Nephron progenitor cell (in vitro differentiated cells): Measurements from ENCODE around the gene ACAP3.

Experiments used
- DNase-seq: peaks from one replicate; pipeline ENCODE4 v3.0.0; 2021
- H3K27ac Mint-ChIP-seq: 2 replicates; pipeline ENCODE4 v1.8.0; 2021; ENCODE audit warnings: mild to moderate bottlenecking, moderate library complexity, mixed read lengths
- H3K27me3 Mint-ChIP-seq: 2 replicates; pipeline ENCODE4 v1.8.0; 2021; ENCODE audit warnings: mild to moderate bottlenecking, low read depth, mixed read lengths; ENCODE audit not compliant: poor library complexity
- H3K36me3 Mint-ChIP-seq: 2 replicates; pipeline ENCODE4 v1.8.0; 2021; ENCODE audit warnings: low read depth, mixed read lengths
- H3K4me1 Mint-ChIP-seq: 2 replicates; pipeline ENCODE4 v1.8.0; 2021; ENCODE audit warnings: mixed read lengths
- H3K4me3 Mint-ChIP-seq: 2 replicates; pipeline ENCODE4 v1.8.0; 2021; ENCODE audit warnings: mild to moderate bottlenecking, moderate library complexity, mixed read lengths
- H3K9me3 Mint-ChIP-seq: 2 replicates; pipeline ENCODE4 v1.8.0; 2021; ENCODE audit warnings: mild to moderate bottlenecking, moderate library complexity, mixed read lengths
- TF ChIP-seq, protein P1 (sequence below): fragments of 200-600 bp; sonication (generic); IDR thresholded peaks from 2 replicates; pipeline ENCODE4 v1.5.0; 2021; ENCODE audit warnings: antibody characterized with exemption

ACAP3 gene

DNA sequence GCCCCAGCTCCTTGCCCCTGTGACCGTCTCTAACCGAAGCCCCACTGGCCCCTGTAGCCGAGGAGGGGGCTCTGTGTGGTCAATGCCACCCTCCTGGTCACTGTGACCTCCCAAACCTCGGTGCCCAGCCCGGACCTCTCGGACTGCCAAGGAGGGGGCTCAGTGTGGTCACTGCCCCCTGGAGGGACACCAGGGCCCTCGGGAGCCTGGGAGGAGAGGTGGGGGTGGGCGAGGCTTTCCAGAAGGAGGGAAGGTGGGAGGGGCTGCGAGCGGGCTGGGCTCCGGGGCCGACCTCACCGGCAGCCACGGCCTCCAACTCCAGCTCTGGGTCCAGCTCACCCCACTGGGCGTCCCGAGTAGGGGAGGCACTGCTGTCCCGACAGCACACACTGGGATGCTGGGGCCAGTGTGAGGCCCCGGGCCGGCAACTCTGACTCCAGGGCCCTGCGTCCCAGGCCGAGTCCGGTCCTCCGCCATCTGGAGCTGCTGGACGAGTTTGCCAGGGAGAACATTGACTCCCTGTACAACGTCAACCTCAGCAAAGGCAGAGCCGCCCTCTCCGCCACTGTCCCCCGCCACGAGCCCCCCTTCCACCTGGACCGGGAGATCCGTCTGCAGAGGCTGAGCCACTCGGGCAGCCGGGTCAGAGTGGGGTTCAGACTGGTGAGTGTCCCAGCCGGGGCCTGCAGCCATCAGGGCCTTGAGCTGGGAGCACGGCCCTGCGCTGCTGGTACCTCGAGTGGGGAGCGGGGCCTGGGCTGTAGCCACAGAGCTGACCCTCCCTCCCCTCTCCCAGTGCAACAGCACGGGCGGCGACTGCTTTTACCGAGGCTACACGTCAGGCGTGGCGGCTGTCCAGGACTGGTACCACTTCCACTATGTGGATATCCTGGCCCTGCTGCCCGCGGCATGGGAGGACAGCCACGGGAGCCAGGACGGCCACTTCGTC, 21.1 kb downstream of the ACAP3 start:
- Mint-ChIP-seq H3K4me3 (no peak overlapping the region), H3K4me1 (peaks cover 14% of the 10 kb centered on the region), H3K9me3 (no peaks in the 10 kb centered on the region), H3K36me3 (no peaks in the 10 kb centered on the region), H3K27me3 (peaks cover 3% of the 10 kb centered on the region), H3K27ac (no peak overlapping the region)
- DNase-seq: no peak
- TF ChIP-seq, protein P1, sequence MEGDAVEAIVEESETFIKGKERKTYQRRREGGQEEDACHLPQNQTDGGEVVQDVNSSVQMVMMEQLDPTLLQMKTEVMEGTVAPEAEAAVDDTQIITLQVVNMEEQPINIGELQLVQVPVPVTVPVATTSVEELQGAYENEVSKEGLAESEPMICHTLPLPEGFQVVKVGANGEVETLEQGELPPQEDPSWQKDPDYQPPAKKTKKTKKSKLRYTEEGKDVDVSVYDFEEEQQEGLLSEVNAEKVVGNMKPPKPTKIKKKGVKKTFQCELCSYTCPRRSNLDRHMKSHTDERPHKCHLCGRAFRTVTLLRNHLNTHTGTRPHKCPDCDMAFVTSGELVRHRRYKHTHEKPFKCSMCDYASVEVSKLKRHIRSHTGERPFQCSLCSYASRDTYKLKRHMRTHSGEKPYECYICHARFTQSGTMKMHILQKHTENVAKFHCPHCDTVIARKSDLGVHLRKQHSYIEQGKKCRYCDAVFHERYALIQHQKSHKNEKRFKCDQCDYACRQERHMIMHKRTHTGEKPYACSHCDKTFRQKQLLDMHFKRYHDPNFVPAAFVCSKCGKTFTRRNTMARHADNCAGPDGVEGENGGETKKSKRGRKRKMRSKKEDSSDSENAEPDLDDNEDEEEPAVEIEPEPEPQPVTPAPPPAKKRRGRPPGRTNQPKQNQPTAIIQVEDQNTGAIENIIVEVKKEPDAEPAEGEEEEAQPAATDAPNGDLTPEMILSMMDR: no peak

DNA sequence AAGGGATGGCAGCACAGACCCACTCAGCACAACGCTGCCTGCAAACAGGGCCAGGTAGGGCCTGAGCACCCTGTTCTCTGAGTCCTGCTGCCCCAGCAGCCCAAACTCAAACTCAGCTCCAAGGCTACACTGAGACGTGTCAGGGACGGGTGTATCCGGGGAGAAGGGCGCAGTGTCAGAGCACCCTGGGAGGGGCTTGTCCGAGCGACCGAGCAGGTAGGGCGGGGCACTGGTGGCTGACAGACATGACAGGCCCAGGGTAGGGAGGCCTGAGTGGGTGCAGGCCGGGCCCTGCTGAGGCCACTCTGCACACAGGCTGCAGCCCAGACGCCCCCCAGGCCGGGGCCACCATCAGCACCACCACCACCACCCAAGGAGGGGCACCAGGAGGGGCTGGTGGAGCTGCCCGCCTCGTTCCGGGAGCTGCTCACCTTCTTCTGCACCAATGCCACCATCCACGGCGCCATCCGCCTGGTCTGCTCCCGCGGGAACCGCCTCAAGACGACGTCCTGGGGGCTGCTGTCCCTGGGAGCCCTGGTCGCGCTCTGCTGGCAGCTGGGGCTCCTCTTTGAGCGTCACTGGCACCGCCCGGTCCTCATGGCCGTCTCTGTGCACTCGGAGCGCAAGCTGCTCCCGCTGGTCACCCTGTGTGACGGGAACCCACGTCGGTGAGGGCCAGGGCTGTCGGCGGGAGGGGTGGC, 22.0 kb downstream of the ACAP3 start:
- Mint-ChIP-seq H3K36me3 (no peaks in the 10 kb centered on the region), H3K9me3 (no peaks in the 10 kb centered on the region), H3K27me3 (peaks cover 3% of the 10 kb centered on the region), H3K4me1 (peaks cover 14% of the 10 kb centered on the region), H3K4me3 (no peak overlapping the region), H3K27ac (no peak overlapping the region)
- TF ChIP-seq, protein P1: no peak
- no peak for DNase-seq

DNA sequence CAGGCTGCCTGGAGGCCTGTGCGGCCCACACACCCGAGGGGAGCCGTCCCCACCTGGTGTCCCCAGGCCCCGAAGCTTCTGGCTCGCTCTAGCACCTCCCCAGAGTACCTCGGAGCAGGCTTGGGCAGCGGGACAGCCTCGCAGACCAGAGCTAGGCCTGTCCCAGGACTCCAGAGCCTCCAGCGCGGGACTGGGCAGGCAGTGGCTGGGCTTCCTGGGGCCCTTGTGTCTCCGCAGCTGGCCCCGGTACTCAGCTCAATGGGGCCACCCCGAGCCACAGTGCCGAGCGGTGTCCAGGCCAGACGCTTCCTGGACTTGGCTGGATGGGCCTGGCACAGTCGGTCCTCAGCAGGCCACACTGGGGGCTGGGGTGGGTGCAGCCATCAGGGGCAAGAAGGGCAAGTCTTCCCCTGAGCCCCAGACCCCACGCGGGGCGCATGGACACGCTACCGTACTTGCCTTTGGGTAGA, 22.6 kb downstream of the ACAP3 start:
- H3K27ac Mint-ChIP-seq: no peak overlapping the region
- H3K9me3 Mint-ChIP-seq: no peaks in the 10 kb centered on the region
- H3K4me3 Mint-ChIP-seq: no peak overlapping the region

DNA sequence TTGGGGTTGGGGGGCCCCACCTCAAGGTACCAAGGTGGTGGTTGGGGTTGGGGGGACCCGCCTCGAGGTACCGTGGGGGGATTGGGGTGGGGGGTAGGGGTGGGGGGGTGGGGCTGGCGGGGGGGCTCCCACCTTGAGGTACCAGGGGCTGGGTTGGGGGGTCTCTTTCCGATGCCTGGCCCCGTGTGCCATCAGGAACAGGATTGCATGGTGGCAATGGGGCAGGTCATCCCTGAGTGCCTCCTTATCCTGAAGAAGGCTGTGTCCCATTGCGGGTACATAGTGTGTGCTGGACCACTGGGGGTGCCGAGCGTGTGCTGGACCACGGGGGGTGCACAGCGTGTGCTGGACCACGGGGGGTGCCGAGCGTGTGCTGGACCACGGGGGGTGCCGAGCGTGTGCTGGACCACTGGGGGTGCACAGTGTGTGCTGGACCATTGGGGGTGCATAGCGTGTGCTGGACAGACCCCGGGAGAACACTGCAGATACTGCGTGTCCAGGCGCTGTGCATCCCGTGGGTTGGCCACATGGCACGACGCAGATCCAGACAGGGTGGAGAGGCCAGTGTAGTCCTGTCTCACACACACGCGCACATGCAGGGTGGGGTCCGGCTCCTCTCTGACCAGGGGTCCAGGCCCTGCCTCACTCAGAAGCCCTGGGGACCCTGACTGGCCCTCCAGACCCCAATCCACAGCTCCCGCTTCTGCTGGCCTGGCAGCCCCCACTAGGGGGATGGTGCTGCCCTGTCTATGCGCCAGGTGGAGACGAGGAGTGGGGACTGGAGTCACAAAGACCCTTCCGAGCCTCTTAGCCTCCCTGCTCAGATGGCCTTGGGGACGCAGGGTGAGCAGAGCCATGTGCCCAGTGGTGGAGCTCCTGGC, 23.3 kb downstream of the ACAP3 start:
- no peaks in the 10 kb centered on the region for H3K36me3 Mint-ChIP-seq
- no peak overlapping the region for H3K27ac Mint-ChIP-seq
- TF ChIP-seq, protein P1: no peak
- H3K27me3 Mint-ChIP-seq: peaks cover 3% of the 10 kb centered on the region
- no peak overlapping the region for H3K4me3 Mint-ChIP-seq
- no peaks in the 10 kb centered on the region for H3K9me3 Mint-ChIP-seq
- H3K4me1 Mint-ChIP-seq: peaks cover 14% of the 10 kb centered on the region
- no peak for DNase-seq

More for the DNA sequence above, 22.6 kb downstream of the ACAP3 start:
- peaks cover 14% of the 10 kb centered on the region for H3K4me1 Mint-ChIP-seq
- DNase-seq: no peak
- peaks cover 3% of the 10 kb centered on the region for H3K27me3 Mint-ChIP-seq
- TF ChIP-seq, protein P1: no peak
- no peaks in the 10 kb centered on the region for H3K36me3 Mint-ChIP-seq

DNA sequence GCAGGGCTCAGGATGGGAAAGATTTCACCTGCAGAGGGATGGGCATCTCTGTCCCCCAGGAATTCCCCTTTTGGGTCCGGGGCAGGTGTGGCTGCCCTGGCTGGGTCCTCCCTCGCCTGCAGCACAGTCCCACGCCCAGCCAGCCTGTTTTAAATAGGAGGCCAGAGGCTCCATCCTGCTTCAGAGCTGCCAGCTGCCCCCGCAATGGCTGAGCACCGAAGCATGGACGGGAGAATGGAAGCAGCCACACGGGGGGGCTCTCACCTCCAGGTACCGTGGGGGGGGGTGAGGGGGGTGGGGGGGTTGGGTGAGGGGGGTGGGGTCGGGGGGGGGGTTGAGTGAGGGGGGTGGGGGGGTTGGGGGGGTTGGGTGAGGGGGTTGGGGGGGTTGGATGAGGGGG, 23.9 kb downstream of the ACAP3 start:
- no peak overlapping the region for H3K4me3 Mint-ChIP-seq
- TF ChIP-seq, protein P1: no peak
- no peak for DNase-seq
- H3K4me1 Mint-ChIP-seq: peaks cover 14% of the 10 kb centered on the region
- no peaks in the 10 kb centered on the region for H3K36me3 Mint-ChIP-seq
- no peak overlapping the region for H3K27ac Mint-ChIP-seq
- no peaks in the 10 kb centered on the region for H3K9me3 Mint-ChIP-seq
- peaks cover 3% of the 10 kb centered on the region for H3K27me3 Mint-ChIP-seq
